ENCODE results near the gene TP53RK.

DNA sequence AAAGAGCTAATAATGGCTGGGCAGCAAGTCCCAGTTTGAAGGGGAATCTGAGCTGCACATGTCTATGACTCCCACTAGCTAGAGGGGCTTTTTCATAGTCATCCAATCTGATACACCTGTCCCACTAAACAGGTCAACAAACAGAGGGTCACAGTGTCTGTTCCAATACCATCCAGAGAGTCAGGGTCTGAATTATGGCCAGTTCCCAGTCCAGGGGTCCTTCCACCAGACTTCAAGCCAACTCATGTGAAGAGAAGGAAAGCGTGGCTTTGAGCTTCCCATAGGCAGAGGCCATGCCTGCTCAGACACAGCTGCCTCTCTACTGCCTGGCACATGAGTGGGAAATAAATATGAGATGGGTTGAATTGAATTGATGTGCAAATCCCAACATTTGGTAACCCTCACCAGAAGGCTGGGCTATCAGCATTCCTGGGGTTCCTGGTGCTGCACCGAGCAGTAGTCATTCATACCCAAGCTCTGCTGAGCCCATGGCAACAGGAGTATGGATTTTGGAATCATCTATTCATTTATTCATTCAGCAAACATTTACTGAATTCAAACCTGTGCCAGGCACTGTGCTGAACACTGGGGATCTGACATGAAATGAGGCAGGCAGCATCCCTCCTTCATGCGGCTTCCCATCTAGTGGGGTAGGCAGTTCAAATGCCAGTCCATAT lies 17.2 kb downstream of the TP53RK start:
- TF ChIP-seq, protein P1, sequence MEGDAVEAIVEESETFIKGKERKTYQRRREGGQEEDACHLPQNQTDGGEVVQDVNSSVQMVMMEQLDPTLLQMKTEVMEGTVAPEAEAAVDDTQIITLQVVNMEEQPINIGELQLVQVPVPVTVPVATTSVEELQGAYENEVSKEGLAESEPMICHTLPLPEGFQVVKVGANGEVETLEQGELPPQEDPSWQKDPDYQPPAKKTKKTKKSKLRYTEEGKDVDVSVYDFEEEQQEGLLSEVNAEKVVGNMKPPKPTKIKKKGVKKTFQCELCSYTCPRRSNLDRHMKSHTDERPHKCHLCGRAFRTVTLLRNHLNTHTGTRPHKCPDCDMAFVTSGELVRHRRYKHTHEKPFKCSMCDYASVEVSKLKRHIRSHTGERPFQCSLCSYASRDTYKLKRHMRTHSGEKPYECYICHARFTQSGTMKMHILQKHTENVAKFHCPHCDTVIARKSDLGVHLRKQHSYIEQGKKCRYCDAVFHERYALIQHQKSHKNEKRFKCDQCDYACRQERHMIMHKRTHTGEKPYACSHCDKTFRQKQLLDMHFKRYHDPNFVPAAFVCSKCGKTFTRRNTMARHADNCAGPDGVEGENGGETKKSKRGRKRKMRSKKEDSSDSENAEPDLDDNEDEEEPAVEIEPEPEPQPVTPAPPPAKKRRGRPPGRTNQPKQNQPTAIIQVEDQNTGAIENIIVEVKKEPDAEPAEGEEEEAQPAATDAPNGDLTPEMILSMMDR (conservative IDR thresholded peaks at IDR 0.05; ENCODE audit: low read depth, low read length) = no peak
- no peak for TF ChIP-seq POLR2A (IDR thresholded peaks at IDR 0.05; ENCODE audit: low read depth, low read length)

All from IMR-90 (cell line).